Measurements from ENCODE around the gene C1QL4.

GRCh38 chr12:49323524-49324097 is 13.4 kb downstream of the C1QL4 start:
- TF ChIP-seq CTCF (IDR thresholded peaks at IDR 0.05) = no peak
- no peak for TF ChIP-seq POLR2A (IDR thresholded peaks at IDR 0.05)
- no peak for TF ChIP-seq POLR2AphosphoS5 (IDR thresholded peaks at IDR 0.05)
